Ishikawa (cell line): ENCODE results near the gene PPP1R16B.

ENCODE experiments used
- CEBPB ChIP-seq: IDR thresholded peaks from 2 replicates; pipeline ENCODE4 v1.6.1; 2012
- EP300 ChIP-seq: IDR thresholded peaks from 2 replicates; pipeline ENCODE4 v1.6.1; 2012; ENCODE audit warnings: borderline replicate concordance
- REST ChIP-seq: IDR thresholded peaks from 2 replicates; pipeline ENCODE4 v1.6.1; 2012; ENCODE audit warnings: low read depth, mild to moderate bottlenecking
- TAF1 ChIP-seq: IDR thresholded peaks from 2 replicates; pipeline ENCODE4 v1.6.1; 2012; ENCODE audit warnings: low read depth, mild to moderate bottlenecking
- USF1 ChIP-seq: IDR thresholded peaks from 2 replicates; pipeline ENCODE4 v1.6.1; 2012
- YY1 ChIP-seq: IDR thresholded peaks from 2 replicates; pipeline ENCODE4 v1.6.1; 2012; ENCODE audit warnings: low read depth
- ZBTB7A ChIP-seq: IDR thresholded peaks from 2 replicates; pipeline ENCODE4 v1.6.1; 2012; ENCODE audit warnings: low read depth

- TF ChIP-seq USF1, result no peak
- TF ChIP-seq YY1, result no peak
- no peak for TF ChIP-seq EP300
- TF ChIP-seq TAF1, result no peak
- TF ChIP-seq CEBPB, result no peak
- TF ChIP-seq ZBTB7A, result peak; percentile 36; the same call in 1 of the 2 replicates
- TF ChIP-seq REST, result no peak
Observed at GRCh38 chr20:38926934-38927616, 121.6 kb downstream of the PPP1R16B start.
